Skin of body (tissue), 2 donors: Measurements from ENCODE around the gene ARAP1. TPM values are rescaled to one million over a fixed set of nuclear protein-coding genes. Genes with fewer than 3 reads are reported as not detected.

Source experiments
- DNase-seq: peaks from one replicate; lab custom pipeline; 2025; lab: John Stamatoyannopoulos, UW
- total RNA-seq: library from RNA; depleted of rRNA; stranded (reverse); fragments of >200 nt; gene quantifications from one replicate; pipeline ENCODE4 v1.2.3, GENCODE V29; 2014

Gene ARAP1
- total RNA-seq, 1 donor from 2014 or later, result 76.8 TPM

GRCh38 chr11:72668629-72669347 lies 83.4 kb downstream of the ARAP1 start:
- no peak for DNase-seq

- no peak for DNase-seq
Observed at GRCh38 chr11:72665911-72666472, 86.2 kb downstream of the ARAP1 start.

- DNase-seq, result no peak
Observed at GRCh38 chr11:72662036-72662435, 90.2 kb downstream of the ARAP1 start.

- no peak for DNase-seq
Observed at GRCh38 chr11:72661486-72661885, 90.7 kb downstream of the ARAP1 start.

- DNase-seq, result no peak
Observed at GRCh38 chr11:72658989-72659640, 93.1 kb downstream of the ARAP1 start.

DNA sequence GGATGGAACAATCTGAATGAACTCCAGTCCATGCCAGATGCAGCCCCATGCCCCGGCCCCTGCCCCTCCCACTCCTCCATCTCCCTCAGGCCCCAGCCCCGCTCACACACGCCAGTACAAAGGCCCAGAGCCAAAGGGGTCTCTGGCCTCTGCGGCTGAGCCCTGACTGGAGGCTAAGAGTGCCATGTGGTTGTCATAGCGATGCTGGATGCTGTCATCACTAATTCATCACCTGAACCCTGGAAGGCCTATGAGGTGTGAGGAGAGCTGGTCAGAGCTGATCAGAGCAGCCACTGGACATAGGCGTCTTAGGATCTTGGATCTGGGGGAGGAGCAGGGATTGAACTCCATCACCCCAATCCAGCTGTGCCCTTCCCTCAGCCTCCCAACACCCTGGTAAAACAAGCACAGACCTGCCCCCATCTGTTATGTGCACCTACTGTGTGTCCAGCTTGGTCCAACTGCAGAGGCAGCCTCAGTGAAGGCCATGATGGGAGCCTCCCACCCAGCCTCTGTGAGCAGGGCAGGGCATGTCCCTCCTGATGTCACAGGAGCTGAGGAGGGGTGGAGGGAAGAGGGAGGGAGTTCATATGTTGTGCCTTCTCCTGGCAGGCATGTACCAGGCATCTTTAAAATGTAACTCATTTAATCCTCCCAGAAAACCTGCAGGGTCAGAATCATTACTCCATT lies 94.7 kb downstream of the ARAP1 start:
- no peak for DNase-seq

DNA sequence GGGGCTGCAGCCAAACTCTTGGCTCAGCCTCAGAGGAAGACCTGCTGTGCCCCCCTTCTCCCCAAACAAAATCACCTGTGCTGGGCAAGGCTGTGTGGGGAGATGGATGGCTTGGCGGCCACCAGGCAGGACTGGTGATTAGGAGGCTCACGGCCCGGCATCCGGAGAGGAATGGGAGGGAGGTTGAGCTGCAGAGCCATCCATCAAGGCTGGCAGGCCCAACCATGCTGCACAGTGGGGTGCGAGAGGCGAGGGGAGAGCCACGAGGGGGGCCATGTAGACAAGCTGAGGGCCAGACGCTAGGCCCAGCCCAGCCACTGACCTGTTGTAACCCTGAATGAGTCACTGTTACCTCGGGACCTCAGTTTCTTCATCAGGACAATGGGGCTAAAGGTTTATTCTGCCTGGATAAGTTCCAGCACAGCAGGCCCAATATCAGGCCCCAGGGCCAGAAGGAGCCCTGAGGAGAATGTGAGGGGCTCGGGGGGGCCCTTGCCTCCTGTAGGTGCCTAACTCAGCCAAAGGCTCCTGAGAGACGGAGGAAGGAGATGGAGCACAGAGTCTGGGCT lies 96.2 kb downstream of the ARAP1 start:
- DNase-seq, result no peak

- DNase-seq, result no peak
Observed at GRCh38 chr11:72655014-72655413, 97.2 kb downstream of the ARAP1 start.

GRCh38 chr11:72653649-72654048 lies 98.6 kb downstream of the ARAP1 start:
- DNase-seq, result no peak

- DNase-seq, result no peak
Observed at GRCh38 chr11:72652873-72653630, 99.2 kb downstream of the ARAP1 start.

GRCh38 chr11:72652133-72652532 lies 100.1 kb downstream of the ARAP1 start:
- no peak for DNase-seq

GRCh38 chr11:72649215-72649976 lies 102.8 kb downstream of the ARAP1 start:
- DNase-seq, result no peak

DNA sequence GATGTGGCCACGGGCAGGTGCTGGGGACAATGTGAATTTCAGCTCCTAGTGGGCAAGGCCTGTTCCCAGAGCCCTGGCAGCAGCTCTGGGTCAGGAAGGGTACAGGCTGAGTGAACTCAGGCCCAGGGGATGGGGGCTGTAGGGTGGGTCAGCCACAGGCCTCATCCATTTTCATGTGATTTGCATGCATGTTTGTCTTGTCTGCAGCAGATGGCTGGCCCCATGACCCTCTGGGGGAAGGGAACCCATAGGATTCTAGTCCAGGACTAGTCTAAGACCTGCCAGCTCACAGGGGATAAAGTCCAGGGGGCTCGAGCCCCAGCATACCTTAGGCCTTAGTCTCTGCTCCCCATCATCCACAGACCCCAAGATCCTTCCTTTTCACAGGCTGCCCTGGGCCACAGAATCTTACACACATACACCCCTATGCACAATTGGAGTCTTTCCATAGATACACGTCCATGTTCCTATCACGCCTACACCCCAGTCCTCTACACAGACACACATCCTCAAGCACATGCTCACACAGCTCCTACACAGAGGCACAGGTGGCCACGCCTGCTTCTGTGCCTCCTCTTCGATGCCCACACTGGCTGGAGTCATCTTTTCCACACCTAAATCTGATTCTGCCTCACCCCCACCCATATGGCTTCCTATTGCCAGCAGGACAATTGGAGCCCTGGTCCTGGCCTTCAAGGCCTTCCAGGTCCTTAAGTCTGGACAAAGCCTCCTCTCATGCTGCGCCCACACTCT lies 103.6 kb downstream of the ARAP1 start:
- no peak for DNase-seq

DNA sequence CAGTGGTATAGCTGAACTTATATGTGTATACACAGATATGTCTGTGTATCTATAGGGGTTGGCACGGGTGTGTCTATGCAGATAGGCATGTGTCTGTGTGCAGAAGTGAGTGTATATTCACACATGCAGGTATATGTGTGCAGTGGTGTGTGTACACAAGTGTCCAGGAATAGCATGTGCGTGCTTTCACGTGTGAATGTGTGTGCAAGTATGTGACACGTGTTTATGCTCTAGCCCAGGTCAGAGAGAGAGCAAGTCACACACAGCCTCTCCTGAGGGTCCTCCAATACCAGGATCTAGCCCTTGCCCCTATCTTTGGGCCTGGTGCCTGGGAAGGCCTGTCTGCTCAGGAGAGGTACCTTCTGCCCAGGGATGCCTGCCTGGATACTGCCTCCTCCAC lies 104.3 kb downstream of the ARAP1 start:
- no peak for DNase-seq

DNA sequence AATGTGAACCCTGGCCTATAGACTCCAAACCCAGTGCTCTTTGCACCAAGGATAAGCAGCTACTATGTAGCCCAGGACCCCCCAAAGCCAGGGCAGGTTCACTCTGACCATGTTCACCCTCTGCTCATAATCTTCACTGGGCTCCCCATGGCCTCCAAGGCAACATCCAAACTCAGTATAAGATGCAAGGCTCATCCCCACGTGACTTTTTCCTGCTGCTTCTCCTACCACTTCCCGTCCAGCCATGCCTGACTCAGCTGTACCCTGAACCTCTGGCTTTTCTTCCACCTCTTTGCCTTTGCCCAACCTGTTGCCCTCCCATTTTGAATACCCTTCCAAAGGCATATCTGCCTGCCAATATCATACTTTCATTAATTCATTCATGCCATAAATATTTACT lies 105.7 kb downstream of the ARAP1 start:
- DNase-seq, result no peak

GRCh38 chr11:72646024-72646423 lies 106.2 kb downstream of the ARAP1 start:
- DNase-seq, result no peak

- DNase-seq, result no peak
Observed at GRCh38 chr11:72643547-72643946, 108.7 kb downstream of the ARAP1 start.

GRCh38 chr11:72642884-72643522 lies 109.2 kb downstream of the ARAP1 start:
- no peak for DNase-seq
